Lower leg skin (tissue), 4 donors: ENCODE results near the gene IST1. TPM values are rescaled to one million over a fixed set of nuclear protein-coding genes. Genes with fewer than 3 reads are reported as not detected.

Experiments used
- DNase-seq, 2 donors: peaks; one replicate each; pipeline ENCODE4 v3.0.0-alpha.2; 2019; ENCODE audit warnings: low spot score in 2 of 2
- H3K4me3 ChIP-seq: fragments of 200-600 bp; sonication (generic); 2 replicates; pipeline ENCODE4 v1.5.1; 2017; ENCODE audit warnings: mild to moderate bottlenecking, low read depth; ENCODE audit not compliant: poor library complexity, severe bottlenecking
- CTCF ChIP-seq, 3 donors: fragments of 450-650 bp; IDR thresholded peaks; one replicate each; pipeline ENCODE4 v1.5.1; 2016; ENCODE audit warnings: antibody characterized with exemption in 3 of 3, mild to moderate bottlenecking in 3 of 3, moderate library complexity in 2 of 3
- POLR2A ChIP-seq, 2 donors: fragments of 450-650 bp; IDR thresholded peaks; one replicate each; pipeline ENCODE4 v1.6.1; 2016 to 2017; ENCODE audit warnings: antibody characterized with exemption in 2 of 2, mild to moderate bottlenecking in 1 of 2, moderate library complexity in 1 of 2
- WGBS, 2 donors: methylation state at CpG; one replicate each; pipeline ENCODE4 v1.1.5; 2018; 5-methylcytosine and 5-hydroxymethylcytosine counted together
- intact Hi-C: fragments of 100-400 bp; cut with DNase I; formaldehyde crosslinking; loops from one replicate; pipeline ENCODE4 v1.15.0; 2023; ENCODE audit warnings: low total_unique reads
- total RNA-seq, 4 donors: library from RNA; depleted of rRNA; stranded (reverse); fragments of >200 nt; gene quantifications; one replicate each; pipeline ENCODE4 v1.1.0, GENCODE V29; 2016

The IST1 gene
- total RNA-seq, 4 donors from 2014 or later, result 153 to 227 (median 197) TPM

- no peak for TF ChIP-seq POLR2A (IDR thresholded peaks at IDR 0.05)
- TF ChIP-seq CTCF (IDR thresholded peaks at IDR 0.05), result no peak
- H3K4me3 ChIP-seq, result no peak overlapping the region
- intact Hi-C loops, result no loop called here
- no peak for DNase-seq
- 75 to 81% methylated on average over 2 of the region's 2 CpGs for WGBS, 2 donors
Observed at GRCh38 chr16:71914802-71915201, 19.5 kb downstream of the IST1 start.

GRCh38 chr16:71915350-71915749 lies 20.0 kb downstream of the IST1 start:
- no peak for DNase-seq
- WGBS, 2 donors, result 96 to 99% methylated on average over 2 of the region's 2 CpGs
- H3K4me3 ChIP-seq, result no peak overlapping the region
- intact Hi-C loops, result no loop called here
- TF ChIP-seq CTCF (IDR thresholded peaks at IDR 0.05), result no peak
- TF ChIP-seq POLR2A (IDR thresholded peaks at IDR 0.05), result no peak

GRCh38 chr16:71916397-71916920 lies 21.1 kb downstream of the IST1 start:
- no peak overlapping the region for H3K4me3 ChIP-seq
- WGBS, 2 donors, result 88 to 90% methylated on average over 11 of the region's 11 CpGs
- intact Hi-C loops, result no loop called here
- DNase-seq, result peak in 1 of 2 donors; percentile 40
- TF ChIP-seq POLR2A (IDR thresholded peaks at IDR 0.05), result no peak
- TF ChIP-seq CTCF (IDR thresholded peaks at IDR 0.05), result no peak

GRCh38 chr16:71917900-71918299 lies 22.6 kb downstream of the IST1 start:
- TF ChIP-seq POLR2A (IDR thresholded peaks at IDR 0.05) (no peak), CTCF (IDR thresholded peaks at IDR 0.05) (no peak)
- 68 to 80% methylated on average over 6 of the region's 6 CpGs for WGBS, 2 donors
- no peak overlapping the region for H3K4me3 ChIP-seq
- DNase-seq, result no peak
- intact Hi-C loops, result no loop called here

GRCh38 chr16:71919035-71919434 lies 23.7 kb downstream of the IST1 start:
- H3K4me3 ChIP-seq, result no peak overlapping the region
- no peak for TF ChIP-seq POLR2A (IDR thresholded peaks at IDR 0.05)
- no peak for TF ChIP-seq CTCF (IDR thresholded peaks at IDR 0.05)
- intact Hi-C loops, result no loop called here
- 77 to 89% methylated on average over 3 of the region's 3 CpGs for WGBS, 2 donors
- DNase-seq, result no peak

- intact Hi-C loops, result no loop called here
- DNase-seq, result no peak
- no peak overlapping the region for H3K4me3 ChIP-seq
- WGBS, 2 donors, result 86% methylated on average over 2 of the region's 2 CpGs
- no peak for TF ChIP-seq POLR2A (IDR thresholded peaks at IDR 0.05)
- TF ChIP-seq CTCF (IDR thresholded peaks at IDR 0.05), result no peak
Observed at GRCh38 chr16:71920658-71921057, 25.3 kb downstream of the IST1 start.
